ENCODE results near the gene STXBP2.

The STXBP2 gene

GRCh38 chr19:7677669-7678311 is 40.9 kb downstream of the STXBP2 start:
- no peak for TF ChIP-seq CTCF (IDR thresholded peaks at IDR 0.05; ENCODE audit: insufficient read depth, missing control alignments)
- no peak for DNase-seq (ENCODE audit: insufficient read length, low spot score)
- FAIRE-seq = no peak

DNA sequence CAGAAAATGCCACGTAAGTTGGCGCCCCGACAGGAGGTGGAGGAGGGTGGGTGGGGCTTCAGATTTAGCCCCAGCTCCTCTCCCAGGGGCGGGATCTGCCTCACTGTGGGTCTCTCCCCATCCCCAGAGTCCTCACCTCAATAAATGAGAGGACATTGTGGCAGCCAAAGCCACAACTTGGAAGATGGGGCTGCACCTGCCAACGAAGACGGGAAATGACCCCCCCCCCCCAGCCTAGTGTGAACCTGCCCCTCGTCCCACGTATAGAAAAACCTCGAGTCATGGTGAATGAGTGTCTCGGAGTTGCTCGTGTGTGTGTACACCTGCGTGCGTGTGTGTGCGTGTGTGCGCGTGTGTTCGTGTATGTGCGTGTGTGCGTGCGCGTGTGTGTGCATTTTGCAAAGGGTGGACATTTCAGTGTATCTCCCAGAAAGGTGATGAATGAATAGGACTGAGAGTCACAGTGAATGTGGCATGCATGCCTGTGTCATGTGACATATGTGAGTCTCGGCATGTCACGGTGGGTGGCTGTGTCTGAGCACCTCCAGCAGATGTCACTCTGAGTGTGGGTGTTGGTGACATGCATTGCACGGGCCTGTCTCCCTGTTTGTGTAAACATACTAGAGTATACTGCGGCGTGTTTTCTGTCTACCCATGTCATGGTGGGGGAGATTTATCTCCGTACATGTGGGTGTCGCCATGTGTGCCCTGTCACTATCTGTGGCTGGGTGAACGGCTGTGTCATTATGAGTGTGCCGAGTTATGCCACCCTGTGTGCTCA is 42.3 kb downstream of the STXBP2 start:
- peak; percentile 64 for TF ChIP-seq CTCF (IDR thresholded peaks at IDR 0.05; ENCODE audit: insufficient read depth, missing control alignments)
- FAIRE-seq (no peak), DNase-seq (ENCODE audit: insufficient read length, low spot score) (peak; percentile 59)

DNA sequence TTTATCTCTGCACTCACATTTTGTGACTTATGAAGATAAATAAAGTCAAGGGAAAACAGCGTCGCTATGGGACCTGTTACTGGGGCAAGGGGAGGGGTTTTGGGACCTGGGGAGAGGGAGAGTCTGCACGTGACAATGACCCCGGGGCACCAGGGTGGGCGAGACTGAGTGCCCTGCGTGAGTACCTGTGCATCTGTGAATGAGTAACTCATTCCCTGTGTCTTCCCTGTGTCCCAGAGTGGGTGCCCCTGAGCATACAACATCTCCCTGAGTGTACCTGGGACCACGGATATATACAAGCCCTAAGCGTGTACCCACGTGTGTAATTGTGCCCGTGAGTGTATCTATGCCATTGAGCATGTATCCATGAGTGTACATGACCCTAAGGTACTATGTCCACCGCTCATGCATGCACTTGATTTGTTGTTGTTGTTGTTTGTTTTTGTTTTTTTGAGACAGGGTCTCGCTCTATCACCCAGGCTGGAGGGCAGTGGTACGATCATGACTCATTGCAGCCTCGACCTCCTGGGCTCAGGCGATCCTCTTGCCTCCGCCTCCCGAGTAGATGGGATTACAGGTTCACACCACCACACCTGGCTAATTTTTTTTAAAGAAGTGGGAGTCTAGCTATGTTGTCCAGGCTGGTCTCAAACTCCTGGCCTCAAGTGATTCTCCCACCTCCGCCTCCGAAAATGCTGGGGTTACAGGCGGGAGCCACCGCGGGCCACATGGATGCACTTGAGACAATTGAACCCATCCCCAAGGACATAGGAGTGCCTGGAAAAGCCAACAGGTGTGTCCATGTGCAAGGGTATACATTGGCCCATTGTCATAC is 43.1 kb downstream of the STXBP2 start:
- no peak for FAIRE-seq
- DNase-seq (ENCODE audit: insufficient read length, low spot score) = no peak
- TF ChIP-seq CTCF (IDR thresholded peaks at IDR 0.05; ENCODE audit: insufficient read depth, missing control alignments) = no peak

DNA sequence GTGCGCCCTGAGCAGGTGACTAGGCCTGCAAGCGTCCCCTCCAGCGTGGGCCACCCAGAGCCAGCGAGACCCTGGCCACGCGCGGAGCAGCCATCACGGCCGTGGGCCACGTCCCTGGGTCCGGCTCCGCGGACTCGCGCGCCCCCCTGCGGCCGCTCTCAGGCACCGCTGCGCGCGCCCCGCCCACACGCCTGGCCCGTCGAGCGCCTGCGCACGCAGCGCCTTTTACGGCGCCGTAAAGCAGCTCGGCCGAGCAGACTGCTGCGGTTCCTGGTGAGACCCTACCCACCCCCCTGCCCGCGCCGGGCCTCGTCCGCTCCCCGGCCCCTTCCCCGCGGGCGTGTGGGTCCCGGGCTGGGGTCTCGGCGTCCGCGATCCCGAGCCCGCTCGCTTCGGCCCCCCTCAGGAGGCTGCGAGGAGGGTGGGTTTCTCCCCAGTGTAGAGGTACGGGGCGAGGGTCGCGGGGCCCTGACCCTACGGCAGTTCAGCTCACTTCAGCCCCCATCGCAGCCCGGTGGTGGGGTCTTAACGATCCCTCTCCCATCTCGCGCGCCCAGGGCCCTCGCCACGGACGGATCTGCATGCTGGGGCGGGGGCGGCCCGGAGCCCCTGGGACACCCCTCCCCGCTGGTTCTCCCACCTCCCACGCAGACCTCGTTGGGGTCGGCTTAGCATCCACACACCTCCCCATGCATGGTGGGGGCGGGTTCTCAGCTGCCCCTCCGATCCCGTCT is 43.9 kb downstream of the STXBP2 start, which contains the start of gene TRAPPC5:
TSS of gene TRAPPC5 (plus strand) at position 228 of the 734 bp plus-strand sequence. CDS start 1,421 bp downstream, outside the sequence.
- DNase-seq (ENCODE audit: insufficient read length, low spot score) = peak; percentile 73
- TF ChIP-seq CTCF (IDR thresholded peaks at IDR 0.05; ENCODE audit: insufficient read depth, missing control alignments) = peak; percentile 83
- FAIRE-seq = no peak

GRCh38 chr19:7681340-7682174 is 44.6 kb downstream of the STXBP2 start:
- no peak for FAIRE-seq

More at GRCh38 chr19:7681340-7682174, 44.6 kb downstream of the STXBP2 start:
- DNase-seq (ENCODE audit: insufficient read length, low spot score) = peak; percentile 91
- peak; percentile 54 for TF ChIP-seq CTCF (IDR thresholded peaks at IDR 0.05; ENCODE audit: insufficient read depth, missing control alignments)

Data from D721Med (cell line).